Measurements from ENCODE around the gene SNRPB.

DNA sequence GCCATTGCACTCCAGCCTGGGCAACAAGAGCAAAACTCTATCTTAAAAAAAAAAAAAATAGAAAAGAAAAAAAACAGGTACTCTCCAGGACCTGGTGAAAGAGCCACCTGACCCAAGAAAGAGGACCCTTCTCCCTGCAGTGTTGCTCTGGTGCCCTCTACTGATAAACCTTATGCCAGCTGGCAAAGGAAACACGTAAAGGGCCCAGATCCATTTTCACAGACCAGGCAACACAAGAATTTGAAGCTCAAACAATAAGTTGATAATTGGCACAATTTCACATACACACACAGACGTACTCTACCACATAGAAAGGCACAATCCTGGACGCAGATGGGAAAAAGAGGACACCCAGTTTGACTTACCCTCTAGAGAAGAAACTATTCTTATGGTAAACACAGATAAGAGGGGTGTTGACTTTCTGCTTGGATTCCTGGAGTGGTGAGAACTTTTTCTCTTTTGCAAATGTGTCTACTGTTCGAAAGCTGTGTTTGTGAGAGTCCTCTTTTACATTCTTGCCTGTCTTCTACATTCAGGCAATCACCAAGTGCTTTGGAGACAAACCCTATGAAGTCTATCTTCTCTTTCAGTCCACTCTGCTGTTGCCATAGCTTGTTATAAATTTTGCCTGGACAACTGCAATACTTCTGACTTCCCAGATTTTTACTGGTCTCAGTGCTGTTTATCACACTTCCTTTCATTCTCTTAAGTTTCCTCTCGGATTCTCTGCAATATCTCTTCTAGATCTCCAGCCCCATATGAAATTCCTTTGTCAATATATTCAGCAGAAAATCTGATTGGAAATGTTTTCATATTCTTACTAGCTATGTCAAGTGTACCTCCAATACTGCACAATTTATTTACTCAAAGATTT is 6.4 kb upstream of the SNRPB start:
- no peak for TF ChIP-seq POLR2AphosphoS5 (IDR thresholded peaks at IDR 0.05)
- TF ChIP-seq, protein P1, sequence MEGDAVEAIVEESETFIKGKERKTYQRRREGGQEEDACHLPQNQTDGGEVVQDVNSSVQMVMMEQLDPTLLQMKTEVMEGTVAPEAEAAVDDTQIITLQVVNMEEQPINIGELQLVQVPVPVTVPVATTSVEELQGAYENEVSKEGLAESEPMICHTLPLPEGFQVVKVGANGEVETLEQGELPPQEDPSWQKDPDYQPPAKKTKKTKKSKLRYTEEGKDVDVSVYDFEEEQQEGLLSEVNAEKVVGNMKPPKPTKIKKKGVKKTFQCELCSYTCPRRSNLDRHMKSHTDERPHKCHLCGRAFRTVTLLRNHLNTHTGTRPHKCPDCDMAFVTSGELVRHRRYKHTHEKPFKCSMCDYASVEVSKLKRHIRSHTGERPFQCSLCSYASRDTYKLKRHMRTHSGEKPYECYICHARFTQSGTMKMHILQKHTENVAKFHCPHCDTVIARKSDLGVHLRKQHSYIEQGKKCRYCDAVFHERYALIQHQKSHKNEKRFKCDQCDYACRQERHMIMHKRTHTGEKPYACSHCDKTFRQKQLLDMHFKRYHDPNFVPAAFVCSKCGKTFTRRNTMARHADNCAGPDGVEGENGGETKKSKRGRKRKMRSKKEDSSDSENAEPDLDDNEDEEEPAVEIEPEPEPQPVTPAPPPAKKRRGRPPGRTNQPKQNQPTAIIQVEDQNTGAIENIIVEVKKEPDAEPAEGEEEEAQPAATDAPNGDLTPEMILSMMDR (IDR thresholded peaks at IDR 0.05 in 8 of 11, conservative IDR thresholded peaks at IDR 0.05 in 3 of 11), result no peak

All from spleen (tissue), 7 donors.